Activated CD8-positive, alpha-beta T cell treated with anti-CD3 and anti-CD28 coated beads, Interleukin-2, amount 10 ng/mL, durations not matched to agents 7 days and 5 days (primary cell): Measurements from ENCODE around the gene MAPKAP1. TPM values are rescaled to one million over a fixed set of nuclear protein-coding genes. Genes with fewer than 3 reads are reported as not detected.
A peak's percentile ranks its signal among the peaks of the same experiment; 100 is the strongest.

Experiments
- ATAC-seq: fragments of 150-1000 bp; cut with Tn5 transposase; one replicate; pipeline ENCODE4 v1.10.0; 2021; ENCODE audit warnings: moderate library complexity
- CTCF ChIA-PET: fragments of 350-600 bp; sonication (Branson Sonifier 250); formaldehyde crosslinking; loops from one replicate; lab custom pipeline; 2021; ENCODE audit warnings: antibody characterized with exemption; lab: Charles Lee
- POLR2A ChIA-PET: fragments of 350-600 bp; sonication (Branson Sonifier 250); formaldehyde crosslinking; loops from one replicate; lab custom pipeline; 2021; ENCODE audit warnings: antibody characterized with exemption; lab: Charles Lee
- DNase-seq: peaks from one replicate; pipeline ENCODE4 v3.0.0-alpha.2; 2020
- H3K27ac Mint-ChIP-seq: one replicate; pipeline ENCODE4 v1.8.0; 2021; ENCODE audit warnings: mild to moderate bottlenecking, mixed read lengths
- H3K27me3 Mint-ChIP-seq: one replicate; pipeline ENCODE4 v1.8.0; 2021; ENCODE audit warnings: low read depth, mixed read lengths
- H3K36me3 Mint-ChIP-seq: one replicate; pipeline ENCODE4 v1.8.0; 2021; ENCODE audit warnings: low read depth, mixed read lengths
- H3K4me1 Mint-ChIP-seq: one replicate; pipeline ENCODE4 v1.8.0; 2021; ENCODE audit warnings: low read depth, mixed read lengths
- H3K4me3 Mint-ChIP-seq: one replicate; pipeline ENCODE4 v1.8.0; 2021; ENCODE audit warnings: mild to moderate bottlenecking, mixed read lengths
- H3K9me3 Mint-ChIP-seq: one replicate; pipeline ENCODE4 v1.8.0; 2022; ENCODE audit warnings: mixed read lengths; ENCODE audit not compliant: insufficient read depth
- total RNA-seq, 2 experiments: library from RNA; stranded (reverse); gene quantifications; one replicate each; pipeline ENCODE4 v1.2.3, GENCODE V29; 2021

The MAPKAP1 gene
- total RNA-seq, 2 experiments from 2014 or later: 60.4 to 63.9 TPM

- ATAC-seq (no peak), DNase-seq (no peak)
- CTCF ChIA-PET: interaction anchor here (1.1 kb wide), 1 partner anchor 33 kb away, joined by 3 read pairs; no protein-coding TSS in a partner anchor
- H3K4me3 Mint-ChIP-seq: no peak overlapping the region
- no peaks in the 10 kb centered on the region for H3K27me3 Mint-ChIP-seq
- H3K9me3 Mint-ChIP-seq: no peaks in the 10 kb centered on the region
- no peak overlapping the region for H3K27ac Mint-ChIP-seq
- peaks cover 55% of the 10 kb centered on the region for H3K4me1 Mint-ChIP-seq
- POLR2A ChIA-PET: no interaction called here
- peaks cover 30% of the 10 kb centered on the region for H3K36me3 Mint-ChIP-seq
Measured at GRCh38 chr9:125525921-125526631, 180.9 kb downstream of the MAPKAP1 start.

- Mint-ChIP-seq H3K36me3 (peaks cover 42% of the 10 kb centered on the region), H3K4me1 (peaks cover 50% of the 10 kb centered on the region), H3K27ac (no peak overlapping the region), H3K27me3 (no peaks in the 10 kb centered on the region), H3K9me3 (no peaks in the 10 kb centered on the region), H3K4me3 (no peak overlapping the region)
- ATAC-seq: no peak
- ChIA-PET POLR2A (no interaction called here), CTCF (interaction anchor here (1.2 to 2.1 kb wide), 2 partner anchors 11 to 18 kb away, joined by 3 to 9 read pairs; no protein-coding TSS in a partner anchor)
- DNase-seq: no peak
Measured at GRCh38 chr9:125524583-125525355, 182.2 kb downstream of the MAPKAP1 start.

GRCh38 chr9:125523681-125524080 lies 183.3 kb downstream of the MAPKAP1 start:
- Mint-ChIP-seq H3K9me3 (no peaks in the 10 kb centered on the region), H3K27ac (no peak overlapping the region), H3K36me3 (peaks cover 37% of the 10 kb centered on the region), H3K4me3 (no peak overlapping the region), H3K4me1 (peaks cover 43% of the 10 kb centered on the region), H3K27me3 (no peaks in the 10 kb centered on the region)
- ChIA-PET POLR2A (no interaction called here), CTCF (interaction anchor here (2.1 kb wide), 1 partner anchor 10 kb away, joined by 9 read pairs; no protein-coding TSS in a partner anchor)
- no peak for ATAC-seq
- no peak for DNase-seq

- ChIA-PET POLR2A (interaction anchor here (1.1 kb wide), 1 partner anchor 8 kb away, joined by 6 read pairs; no protein-coding TSS in a partner anchor), CTCF (interaction anchor here (1.2 to 1.6 kb wide), 4 partner anchors 8 to 39 kb away, joined by 4 to 16 read pairs (median 6); no protein-coding TSS in a partner anchor)
- no peak for ATAC-seq
- peak overlapping the region; percentile 93 for H3K27ac Mint-ChIP-seq
- DNase-seq: no peak
- H3K4me1 Mint-ChIP-seq: peaks cover 33% of the 10 kb centered on the region
- H3K27me3 Mint-ChIP-seq: no peaks in the 10 kb centered on the region
- peak overlapping the region; percentile 54 for H3K4me3 Mint-ChIP-seq
- H3K36me3 Mint-ChIP-seq: peaks cover 33% of the 10 kb centered on the region
- no peaks in the 10 kb centered on the region for H3K9me3 Mint-ChIP-seq
Measured at GRCh38 chr9:125522328-125522725, 184.7 kb downstream of the MAPKAP1 start.

- Mint-ChIP-seq H3K27me3 (no peaks in the 10 kb centered on the region), H3K9me3 (no peaks in the 10 kb centered on the region), H3K27ac (peak overlapping the region; percentile 93), H3K4me1 (peaks cover 33% of the 10 kb centered on the region), H3K4me3 (peak overlapping the region; percentile 54), H3K36me3 (peaks cover 33% of the 10 kb centered on the region)
- DNase-seq (peak; percentile 62), ATAC-seq (peak; percentile 94)
- ChIA-PET POLR2A (interaction anchor here (1.1 kb wide), 1 partner anchor 8 kb away, joined by 6 read pairs; no protein-coding TSS in a partner anchor), CTCF (interaction anchor here (1.2 to 1.6 kb wide), 4 partner anchors 8 to 40 kb away, joined by 4 to 16 read pairs (median 6); no protein-coding TSS in a partner anchor)
Measured at GRCh38 chr9:125521462-125522327, 185.3 kb downstream of the MAPKAP1 start.

- DNase-seq: no peak
- ATAC-seq: no peak
- no peaks in the 10 kb centered on the region for H3K27me3 Mint-ChIP-seq
- ChIA-PET CTCF (interaction anchor here (2.1 kb wide), 1 partner anchor 11 kb away, joined by 7 read pairs; no protein-coding TSS in a partner anchor), POLR2A (no interaction called here)
- no peak overlapping the region for H3K27ac Mint-ChIP-seq
- no peaks in the 10 kb centered on the region for H3K9me3 Mint-ChIP-seq
- no peak overlapping the region for H3K4me3 Mint-ChIP-seq
- H3K4me1 Mint-ChIP-seq: peaks cover 30% of the 10 kb centered on the region
- peaks cover 30% of the 10 kb centered on the region for H3K36me3 Mint-ChIP-seq
Measured at GRCh38 chr9:125519734-125520133, 187.3 kb downstream of the MAPKAP1 start.

- DNase-seq (no peak), ATAC-seq (no peak)
- Mint-ChIP-seq H3K27me3 (no peaks in the 10 kb centered on the region), H3K4me1 (peaks cover 34% of the 10 kb centered on the region), H3K9me3 (no peaks in the 10 kb centered on the region), H3K27ac (no peak overlapping the region), H3K4me3 (no peak overlapping the region), H3K36me3 (peaks cover 20% of the 10 kb centered on the region)
- ChIA-PET POLR2A (no interaction called here), CTCF (no interaction called here)
Measured at GRCh38 chr9:125517577-125517976, 189.4 kb downstream of the MAPKAP1 start.

GRCh38 chr9:125515983-125516940 lies 190.7 kb downstream of the MAPKAP1 start:
- Mint-ChIP-seq H3K27me3 (no peaks in the 10 kb centered on the region), H3K9me3 (no peaks in the 10 kb centered on the region), H3K27ac (no peak overlapping the region), H3K4me3 (no peak overlapping the region), H3K4me1 (peaks cover 21% of the 10 kb centered on the region), H3K36me3 (peaks cover 13% of the 10 kb centered on the region)
- ATAC-seq: no peak
- POLR2A ChIA-PET: no interaction called here
- CTCF ChIA-PET: interaction anchor here (0.7 kb wide), 1 partner anchor 42 kb away, joined by 3 read pairs; no protein-coding TSS in a partner anchor
- no peak for DNase-seq

GRCh38 chr9:125515281-125515680 lies 191.7 kb downstream of the MAPKAP1 start:
- Mint-ChIP-seq H3K27ac (no peak overlapping the region), H3K36me3 (peaks cover 5% of the 10 kb centered on the region), H3K4me1 (peaks cover 14% of the 10 kb centered on the region), H3K27me3 (no peaks in the 10 kb centered on the region), H3K9me3 (no peaks in the 10 kb centered on the region), H3K4me3 (no peak overlapping the region)
- CTCF ChIA-PET: interaction anchor here (0.7 kb wide), 1 partner anchor 108 kb away, joined by 3 read pairs; no protein-coding TSS in a partner anchor
- ATAC-seq: no peak
- POLR2A ChIA-PET: interaction anchor here (0.5 to 0.6 kb wide), 2 partner anchors 116 to 585 kb away, joined by 3 to 4 read pairs; no protein-coding TSS in a partner anchor
- DNase-seq: no peak

GRCh38 chr9:125514468-125514867 lies 192.5 kb downstream of the MAPKAP1 start:
- no peak for DNase-seq
- Mint-ChIP-seq H3K9me3 (no peaks in the 10 kb centered on the region), H3K4me3 (no peak overlapping the region), H3K27ac (no peak overlapping the region), H3K4me1 (peaks cover 14% of the 10 kb centered on the region), H3K36me3 (no peaks in the 10 kb centered on the region), H3K27me3 (no peaks in the 10 kb centered on the region)
- CTCF ChIA-PET: interaction anchor here (1.6 to 2.2 kb wide), 3 partner anchors 7 to 47 kb away, joined by 5 to 9 read pairs (median 8); no protein-coding TSS in a partner anchor
- POLR2A ChIA-PET: no interaction called here
- no peak for ATAC-seq
